Measurements from ENCODE around the gene ABHD14A.
"Not testable (repeated sequence)": the region's sequence is repeated elsewhere in the genome, so short reads cannot be mapped to it uniquely, and the experiment has no call there.

The ABHD14A gene

DNA sequence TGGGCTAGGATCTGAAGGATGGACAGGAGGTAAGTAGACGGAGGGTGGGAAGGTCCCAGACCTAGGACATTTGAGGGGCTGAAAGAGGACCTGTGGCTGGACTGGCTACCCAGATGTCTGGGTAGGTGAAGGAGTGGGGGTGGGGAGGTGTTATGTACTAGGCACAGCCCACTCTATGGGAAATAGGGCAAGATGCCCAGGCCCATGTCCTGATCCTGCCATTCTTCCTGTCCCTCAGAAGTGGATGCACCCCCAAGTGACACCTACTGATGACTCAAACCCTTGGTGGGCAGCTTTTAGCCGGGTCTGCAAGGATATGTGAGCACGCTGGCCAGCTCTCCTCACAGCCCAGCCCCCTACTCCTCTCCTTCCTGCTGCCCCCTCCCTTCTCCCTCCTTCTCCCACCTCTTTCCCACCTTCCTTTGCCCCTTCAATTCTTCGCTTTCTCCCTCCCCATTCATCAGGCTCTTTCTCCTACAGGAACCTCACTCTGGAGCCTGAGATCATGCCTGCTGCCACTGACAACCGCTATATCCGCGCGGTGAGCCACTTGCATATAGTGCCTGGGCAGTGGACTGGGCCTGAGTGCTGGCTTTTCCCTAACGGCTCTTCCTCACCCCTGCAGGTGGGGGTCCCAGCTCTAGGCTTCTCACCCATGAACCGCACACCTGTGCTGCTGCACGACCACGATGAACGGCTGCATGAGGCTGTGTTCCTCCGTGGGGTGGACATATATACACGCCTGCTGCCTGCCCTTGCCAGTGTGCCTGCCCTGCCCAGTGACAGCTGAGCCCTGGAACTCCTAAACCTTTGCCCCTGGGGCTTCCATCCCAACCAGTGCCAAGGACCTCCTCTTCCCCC is 13.7 kb downstream of the ABHD14A start:
- no peak for DNase-seq (ENCODE audit: extremely low spot score, insufficient read length, low read depth)
- no peak for FAIRE-seq

DNA sequence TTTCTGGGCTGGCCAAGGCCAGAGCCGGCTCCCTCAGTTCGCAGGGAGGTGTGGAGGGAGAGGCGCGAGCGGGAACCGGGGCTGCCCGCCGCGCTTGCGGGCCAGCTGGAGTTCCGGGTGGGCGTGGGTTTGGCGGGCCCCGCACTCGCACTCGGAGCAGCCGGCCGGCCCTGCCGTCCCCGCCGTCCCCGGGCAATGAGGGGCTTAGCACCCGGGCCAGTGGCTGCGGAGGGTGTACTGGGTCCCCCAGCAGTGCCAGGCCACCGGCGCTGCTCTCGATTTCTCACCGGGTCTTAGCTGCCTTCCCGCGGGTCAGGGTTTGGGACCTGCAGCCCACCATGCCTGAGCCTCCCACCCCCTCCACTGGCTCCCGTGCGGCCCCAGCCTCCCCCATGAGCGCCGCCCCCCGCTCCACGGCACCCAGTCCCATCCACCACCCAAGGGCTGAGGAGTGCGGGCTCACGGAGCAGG is 15.7 kb downstream of the ABHD14A start:
- not testable (repeated sequence) for FAIRE-seq; DNase-seq (ENCODE audit: extremely low spot score, insufficient read length, low read depth)

DNA sequence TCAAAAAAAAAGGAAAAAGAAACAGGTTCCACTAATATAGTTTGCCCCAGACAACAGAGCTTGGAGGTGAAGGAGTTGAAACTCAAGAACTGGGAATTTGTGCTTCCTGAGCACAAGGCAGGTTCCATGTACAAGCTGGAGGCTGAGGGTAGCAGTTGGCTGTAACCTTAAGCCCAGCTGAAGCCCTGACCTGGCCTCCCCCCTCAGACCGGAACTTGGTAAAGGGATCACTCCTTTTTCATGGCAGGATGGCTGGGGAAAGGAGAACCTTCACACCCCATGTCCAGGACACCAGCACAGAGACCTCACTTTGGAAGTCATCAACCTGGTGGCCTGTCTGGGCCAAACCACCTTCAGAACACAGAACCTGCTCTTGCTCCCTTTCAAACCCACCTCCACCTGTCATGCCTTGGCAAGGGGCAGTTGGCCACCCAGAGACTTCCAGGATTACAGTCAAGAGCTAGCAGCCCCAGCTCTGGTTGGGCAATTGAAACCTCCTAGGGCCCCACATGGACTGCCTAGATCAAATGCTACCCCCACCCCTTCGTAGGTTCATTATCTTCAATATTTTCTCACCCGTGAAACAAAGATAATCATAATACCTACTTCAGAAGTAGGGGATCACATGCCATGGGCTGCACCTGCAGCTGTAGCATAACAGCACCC is 17.3 kb downstream of the ABHD14A start:
- FAIRE-seq (no peak), DNase-seq (ENCODE audit: extremely low spot score, insufficient read length, low read depth) (no peak)

DNA sequence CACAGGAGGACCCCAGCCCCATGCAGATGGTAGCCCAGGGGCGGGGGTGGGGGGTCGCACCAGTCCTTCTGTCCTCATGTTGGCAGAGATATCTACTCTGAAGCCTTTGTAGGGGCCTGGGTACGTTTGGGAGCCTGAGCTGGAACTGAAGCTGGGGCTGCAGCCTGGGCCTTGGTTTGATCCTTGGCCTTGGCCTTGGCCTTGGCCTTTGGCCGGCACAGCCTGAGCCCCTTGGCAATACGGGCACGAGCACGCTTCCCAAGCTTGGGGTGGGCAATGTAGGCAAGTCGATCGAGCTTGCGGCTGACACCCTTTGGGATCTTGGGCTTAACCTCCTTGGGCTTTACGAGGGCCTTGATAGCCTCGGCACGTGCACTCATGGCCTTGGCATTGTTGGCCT is 18.8 kb downstream of the ABHD14A start:
- not testable (repeated sequence) for DNase-seq (ENCODE audit: extremely low spot score, insufficient read length, low read depth); FAIRE-seq

DNA sequence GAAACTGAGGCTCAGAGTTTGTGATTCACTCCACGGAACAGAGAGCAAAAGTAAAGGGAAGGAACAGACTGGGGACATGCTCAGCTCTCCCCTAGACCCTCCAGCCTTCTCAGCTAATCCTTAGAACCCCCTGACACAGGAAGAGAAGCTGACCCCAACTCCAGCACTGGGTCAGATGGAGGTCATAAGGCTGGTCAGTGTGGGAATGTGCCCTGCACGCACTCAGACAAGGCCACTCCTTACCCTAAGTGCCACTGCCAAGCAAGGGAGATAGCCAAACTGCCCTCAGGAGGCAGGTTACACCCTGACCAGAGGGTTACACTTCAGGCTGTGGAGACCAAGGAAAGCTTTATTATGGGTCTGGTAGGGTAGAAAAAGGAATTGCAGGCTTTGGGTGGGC is 19.7 kb downstream of the ABHD14A start:
- FAIRE-seq, result no peak
- no peak for DNase-seq (ENCODE audit: extremely low spot score, insufficient read length, low read depth)

DNA sequence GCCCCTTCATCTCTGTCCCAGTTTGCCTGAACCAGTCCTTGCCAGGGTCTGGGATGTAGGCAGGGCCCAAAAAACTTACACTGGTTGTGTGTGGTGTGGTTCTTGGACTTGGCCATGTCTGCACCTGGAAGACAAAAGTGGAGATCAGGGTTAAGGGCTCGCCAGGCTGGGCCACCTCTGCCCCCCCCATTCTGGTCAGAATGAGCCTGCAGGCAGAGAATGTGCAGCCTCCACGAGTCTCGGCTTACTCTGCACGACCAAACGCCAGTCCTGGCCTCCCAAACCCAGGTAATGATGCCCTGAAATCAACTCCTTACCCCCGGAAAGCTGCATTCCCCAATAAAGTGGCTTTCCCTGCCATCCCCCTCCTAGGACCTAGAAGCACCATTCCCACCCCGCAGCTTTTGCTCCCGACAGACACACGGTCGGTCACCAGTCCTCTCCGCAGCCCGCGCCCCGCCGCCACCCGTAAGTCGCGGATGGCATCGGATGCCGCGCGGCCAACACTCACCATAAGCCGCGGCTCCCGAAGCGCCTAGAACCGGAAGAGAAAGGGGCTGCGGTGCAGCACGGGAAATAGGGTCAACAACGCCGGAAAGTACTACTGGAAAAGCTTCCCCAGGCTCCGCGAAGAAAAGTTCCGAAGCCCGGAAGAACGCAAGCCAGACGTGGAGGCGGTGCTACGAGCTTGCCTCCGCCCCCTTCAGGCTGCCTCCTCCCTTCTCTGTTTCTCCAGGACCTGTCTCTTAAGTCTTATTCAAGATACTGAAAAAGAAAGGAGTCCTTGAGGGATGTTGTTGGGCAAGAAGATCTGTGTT is 20.7 kb downstream of the ABHD14A start, which contains the start of gene RPL29:
TSS of gene RPL29 (minus strand) at position 550 of the 818 bp plus-strand sequence. CDS start at position 116, 434 bp downstream.
- FAIRE-seq (peak; percentile 93), DNase-seq (ENCODE audit: extremely low spot score, insufficient read length, low read depth) (peak; percentile 88)

DNA sequence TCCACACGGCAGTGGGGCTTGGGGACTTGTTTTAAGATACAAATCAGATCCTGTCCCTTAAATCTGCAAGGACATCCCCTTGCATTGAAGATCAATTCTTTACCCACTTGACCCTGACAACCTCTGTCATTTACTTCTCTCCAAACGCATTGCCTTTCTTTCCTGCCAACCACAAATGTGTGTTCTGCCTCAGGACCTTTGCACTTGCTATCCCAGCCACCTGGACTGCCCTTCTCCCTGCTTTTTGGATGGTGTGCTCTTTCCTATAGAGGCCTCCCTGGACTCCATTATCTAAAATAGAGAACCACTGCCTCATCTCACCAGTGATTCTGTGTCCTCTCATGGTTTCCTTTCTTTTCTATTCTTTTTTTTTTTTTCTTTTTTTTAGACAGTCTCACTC is 22.3 kb downstream of the ABHD14A start:
- no peak for FAIRE-seq
- DNase-seq (ENCODE audit: extremely low spot score, insufficient read length, low read depth), result no peak

DNA sequence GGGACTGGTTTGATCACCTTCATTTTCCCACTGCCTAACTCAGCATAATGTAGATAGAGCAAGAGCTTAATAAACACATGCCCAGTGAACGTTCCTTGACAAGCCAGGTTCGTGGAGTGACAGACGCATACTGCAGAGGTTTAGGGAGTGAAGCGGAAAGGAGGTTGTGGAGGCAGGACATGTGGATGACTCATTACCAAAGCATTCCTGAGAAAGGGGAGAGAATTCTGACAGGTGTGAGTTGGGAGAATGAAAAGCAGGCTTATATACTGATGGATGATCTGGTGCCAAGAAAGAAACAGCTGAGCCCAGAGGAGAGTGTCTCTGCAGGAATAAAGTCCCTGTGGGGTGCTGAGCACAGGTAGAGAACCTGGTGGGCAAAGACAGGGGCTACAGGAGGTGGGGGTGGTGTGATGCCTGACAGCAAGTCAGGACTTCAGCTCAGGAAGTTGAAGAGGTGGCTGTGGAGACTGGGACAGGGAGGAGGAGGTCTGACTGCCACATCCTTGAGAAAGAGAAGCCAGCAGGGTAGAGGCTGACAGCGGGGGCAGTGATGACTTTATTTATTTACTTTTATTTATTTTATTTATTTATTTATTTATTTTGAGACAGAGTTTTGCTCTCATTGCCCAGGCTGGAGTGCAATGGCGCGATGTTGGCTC is 23.2 kb downstream of the ABHD14A start:
- no peak for FAIRE-seq
- no peak for DNase-seq (ENCODE audit: extremely low spot score, insufficient read length, low read depth)

DNA sequence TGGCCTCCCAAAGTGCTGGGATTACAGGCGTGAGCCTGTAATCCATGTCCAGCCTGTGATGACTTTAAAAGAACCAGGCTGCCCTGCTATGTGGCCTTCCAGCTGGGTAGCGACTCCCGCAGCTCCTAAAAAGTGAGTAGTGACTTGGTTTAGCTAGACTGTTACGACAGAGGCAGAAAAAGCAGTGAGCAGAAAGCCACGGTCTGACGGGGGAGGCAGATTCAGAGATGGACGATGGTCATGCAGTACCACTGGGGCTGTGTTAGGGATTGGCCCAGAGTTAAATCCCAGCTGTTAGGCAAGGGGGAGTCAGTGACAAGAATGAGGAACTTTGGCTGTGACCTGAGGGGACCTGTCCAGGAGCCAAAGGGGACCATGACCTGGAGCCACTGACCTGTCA is 23.9 kb downstream of the ABHD14A start:
- FAIRE-seq (no peak), DNase-seq (ENCODE audit: extremely low spot score, insufficient read length, low read depth) (no peak)

DNA sequence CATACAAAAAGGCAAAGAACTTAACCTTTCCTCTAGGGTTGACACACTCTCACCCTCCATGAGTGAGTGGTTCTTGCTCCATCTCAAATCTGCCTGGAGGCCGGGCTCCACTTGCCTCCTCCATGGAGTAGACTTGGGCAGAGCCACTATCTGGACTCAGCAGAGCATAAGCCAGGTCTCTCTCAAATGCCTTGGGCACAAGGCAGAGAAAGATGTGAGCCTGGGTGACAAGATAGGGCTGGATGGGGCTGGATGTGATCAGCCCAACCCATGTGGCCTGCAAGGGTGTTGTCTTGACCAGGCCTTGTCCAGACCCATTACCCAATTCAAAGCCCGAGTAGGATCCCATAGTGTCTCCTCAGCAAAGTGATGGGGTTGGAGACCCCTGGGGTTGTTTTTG is 25.0 kb downstream of the ABHD14A start:
- FAIRE-seq, result no peak
- DNase-seq (ENCODE audit: extremely low spot score, insufficient read length, low read depth), result no peak

DNA sequence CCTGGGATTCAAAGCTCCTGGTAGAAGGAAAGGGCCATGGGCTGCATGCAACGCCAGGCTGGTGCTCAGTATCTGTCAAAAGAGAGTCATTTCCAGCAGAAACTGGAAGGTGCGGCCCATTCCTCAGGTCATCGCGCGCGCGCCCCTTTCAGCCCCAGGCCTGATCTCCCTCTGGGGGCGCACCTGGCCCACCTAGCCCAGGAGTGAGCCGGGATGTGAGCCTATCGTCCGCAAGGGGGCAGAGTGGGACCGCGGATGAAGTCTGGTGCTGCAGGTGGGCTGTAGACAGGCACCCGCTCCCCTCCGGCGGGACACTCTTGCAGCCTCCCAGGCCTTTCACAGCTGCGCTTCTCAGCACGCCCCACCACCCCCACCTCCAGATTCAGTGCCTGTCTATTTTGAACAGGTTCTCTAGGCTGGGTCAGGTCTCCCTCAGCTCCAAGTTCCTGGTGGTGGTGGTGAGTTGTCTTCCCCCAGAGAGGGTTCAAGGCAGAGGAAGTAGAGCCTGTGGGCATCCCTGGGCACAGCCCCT is 26.6 kb downstream of the ABHD14A start:
- peak; percentile 91 for FAIRE-seq
- DNase-seq (ENCODE audit: extremely low spot score, insufficient read length, low read depth), result peak; percentile 87

DNA sequence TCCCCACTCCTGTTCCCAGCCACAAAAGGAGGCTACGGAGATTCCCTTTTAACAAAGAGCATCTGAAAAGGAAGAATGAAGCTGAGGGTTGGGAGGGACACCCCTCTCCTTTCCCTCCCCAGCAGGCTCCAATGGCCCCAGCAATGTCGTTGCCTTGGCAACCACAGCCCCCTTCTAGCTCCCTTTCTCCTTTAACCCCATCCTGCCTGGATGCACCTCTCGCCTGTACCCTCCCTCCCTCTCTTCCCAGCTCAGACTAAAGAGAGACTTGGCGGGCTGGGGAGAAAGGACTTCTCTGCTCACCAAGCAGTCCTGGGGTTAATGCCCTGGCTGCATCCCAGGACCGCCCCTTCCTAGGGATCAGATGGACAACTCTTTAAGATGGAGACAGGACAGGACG is 27.9 kb downstream of the ABHD14A start:
- no peak for FAIRE-seq
- no peak for DNase-seq (ENCODE audit: extremely low spot score, insufficient read length, low read depth)

DNA sequence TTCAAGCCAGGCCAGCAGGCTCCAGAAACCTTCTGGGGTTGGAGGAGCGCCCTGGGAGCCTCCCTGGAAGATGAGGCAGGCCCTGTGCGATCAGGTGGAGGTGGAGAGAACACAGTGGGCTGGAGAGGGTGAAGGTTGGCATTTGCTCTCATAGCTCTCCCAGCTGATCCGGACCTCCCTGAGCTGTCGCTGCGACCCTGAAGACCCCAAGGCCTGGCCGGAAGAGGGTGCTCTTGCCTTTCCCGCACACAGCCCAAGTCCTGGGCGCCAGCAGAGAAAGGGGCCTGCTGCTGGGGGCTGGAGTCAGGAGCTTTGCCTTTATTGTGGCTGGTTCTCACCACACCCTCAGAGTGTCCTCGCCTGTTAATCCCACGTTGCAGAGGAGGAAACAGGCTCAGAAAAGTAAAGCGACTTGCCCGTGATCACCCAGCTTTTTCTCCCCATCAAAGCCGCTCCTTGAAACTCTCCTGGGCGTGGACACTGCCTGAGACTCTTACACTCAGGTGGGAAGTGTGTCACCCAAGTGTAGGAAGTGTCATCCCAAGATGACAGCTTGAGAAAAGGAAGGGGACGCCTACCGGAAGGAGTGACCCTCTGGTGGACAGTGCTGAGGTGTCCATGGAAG is 29.4 kb downstream of the ABHD14A start:
- no peak for FAIRE-seq
- DNase-seq (ENCODE audit: extremely low spot score, insufficient read length, low read depth), result no peak

DNA sequence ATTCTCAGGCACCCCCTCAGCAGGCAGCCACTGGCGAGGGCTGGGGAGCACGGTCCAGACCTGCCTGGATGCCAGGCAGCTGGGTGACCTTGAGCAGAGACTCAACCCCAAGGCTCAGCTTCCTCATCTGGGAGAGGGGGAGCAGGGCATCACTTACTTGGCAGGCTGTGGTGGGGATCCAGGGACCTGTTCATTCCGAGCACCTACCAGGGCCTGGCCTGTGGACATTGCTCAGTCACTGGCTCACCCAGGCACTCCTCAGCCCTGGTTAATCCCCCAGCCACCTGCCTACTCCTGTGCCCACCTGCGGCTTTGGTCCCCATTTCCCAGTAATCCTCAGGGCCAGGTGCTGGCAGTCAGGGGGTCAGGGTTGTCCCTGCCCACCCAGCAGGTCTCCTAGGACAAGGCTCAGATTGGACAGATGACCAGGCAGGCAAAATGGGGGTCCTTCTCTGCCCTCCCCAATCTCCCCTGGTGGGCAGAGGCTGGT is 30.1 kb downstream of the ABHD14A start:
- DNase-seq (ENCODE audit: extremely low spot score, insufficient read length, low read depth) (no peak), FAIRE-seq (no peak)

DNA sequence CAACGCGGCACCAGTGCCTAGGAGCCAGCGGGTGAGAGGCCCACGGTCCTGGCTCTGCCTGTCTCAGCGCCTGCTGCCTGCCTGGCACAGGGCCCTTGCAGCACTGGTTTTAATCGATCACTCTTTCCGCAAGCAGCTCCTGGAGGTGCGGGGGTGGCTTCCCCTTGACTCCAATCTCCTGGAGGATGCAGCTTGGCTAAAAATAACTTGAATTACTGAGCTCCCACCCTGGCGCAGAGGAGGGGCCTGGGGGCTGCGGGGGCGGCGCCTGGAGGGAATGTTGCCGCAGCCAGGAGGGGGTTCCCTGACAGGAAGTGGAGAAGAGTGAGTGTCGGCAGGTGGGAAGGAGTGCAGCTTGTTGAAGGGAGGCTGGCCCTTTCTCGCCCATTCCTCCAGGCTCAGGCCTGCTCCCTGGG is 30.7 kb downstream of the ABHD14A start:
- no peak for DNase-seq (ENCODE audit: extremely low spot score, insufficient read length, low read depth)
- FAIRE-seq, result no peak

DNA sequence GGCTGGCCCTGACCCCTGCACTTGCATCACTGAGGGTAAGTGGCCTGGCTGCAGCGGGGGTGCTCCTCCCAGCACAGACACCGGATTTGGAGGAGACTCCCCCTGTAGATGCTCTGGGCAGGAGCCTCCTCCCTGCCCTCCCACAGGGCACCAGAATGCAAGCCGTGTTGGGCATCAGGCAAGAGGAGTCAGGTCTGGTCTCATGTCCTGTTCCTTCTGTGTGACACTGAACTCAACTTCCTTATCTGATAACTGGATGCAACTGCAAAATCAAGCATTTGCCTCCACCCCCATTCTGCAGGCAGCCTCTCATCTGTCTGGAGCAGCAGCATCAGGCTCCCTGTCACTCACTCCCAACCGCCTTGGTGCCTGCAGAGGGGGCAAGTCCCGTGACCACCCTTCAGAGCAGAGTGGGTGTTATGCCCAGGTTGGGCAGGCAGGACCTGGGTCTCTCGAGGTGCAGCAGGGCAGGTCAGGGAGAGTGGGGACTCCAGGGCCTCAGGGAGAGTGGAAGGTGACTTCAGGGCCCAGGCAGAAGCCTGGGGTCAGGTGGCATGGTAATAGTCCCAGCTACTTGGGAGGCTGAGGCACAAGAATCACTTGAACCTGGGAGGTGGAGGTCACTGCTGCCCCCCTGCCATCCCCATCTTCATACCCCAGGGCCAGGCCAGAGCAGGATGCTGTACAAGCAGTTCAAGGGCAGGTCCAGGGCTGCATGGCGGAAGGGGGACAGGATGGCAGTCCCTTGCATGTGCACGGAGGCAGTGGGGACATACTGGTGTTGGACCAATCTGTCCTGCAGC is 31.4 kb downstream of the ABHD14A start:
- DNase-seq (ENCODE audit: extremely low spot score, insufficient read length, low read depth) (no peak), FAIRE-seq (peak; percentile 21)

DNA sequence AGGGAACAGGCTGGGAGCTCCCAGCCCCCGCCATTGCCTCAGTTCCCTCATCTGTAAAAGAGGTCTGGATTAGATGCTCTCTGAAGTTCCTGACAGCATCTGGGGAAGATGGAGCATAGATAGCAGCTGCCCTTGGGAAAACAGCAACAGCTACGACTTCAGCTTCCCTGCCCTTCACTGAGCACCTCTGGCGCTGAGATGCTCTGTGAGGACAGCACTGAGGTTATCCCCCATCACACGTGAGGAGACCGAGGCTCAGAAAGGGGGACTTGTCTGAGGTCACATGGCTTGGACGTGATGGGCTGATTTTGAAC is 31.9 kb downstream of the ABHD14A start:
- FAIRE-seq, result no peak

DNA sequence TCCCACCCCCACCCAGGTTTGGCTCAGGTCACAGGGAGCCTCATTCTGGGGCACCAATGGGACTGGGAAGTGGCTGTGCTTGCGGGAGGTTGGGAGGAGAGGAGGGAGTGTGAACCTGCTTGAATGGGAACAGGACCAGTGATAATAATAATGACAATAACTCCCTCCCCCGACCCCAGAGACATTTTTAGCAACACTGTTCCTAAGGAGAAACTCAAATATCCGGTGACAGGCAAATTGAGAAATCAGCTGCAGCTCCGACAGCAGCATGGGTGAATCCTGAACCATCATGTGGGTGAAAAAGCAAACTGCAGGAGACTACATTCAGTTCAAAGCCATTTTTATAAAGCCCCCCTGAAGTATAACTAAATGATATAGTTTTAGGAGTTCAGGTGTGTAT is 32.4 kb downstream of the ABHD14A start:
- DNase-seq (ENCODE audit: extremely low spot score, insufficient read length, low read depth), result no peak
- FAIRE-seq, result no peak

More for the DNA sequence above, 31.9 kb downstream of the ABHD14A start:
- no peak for DNase-seq (ENCODE audit: extremely low spot score, insufficient read length, low read depth)
